Esophagus muscularis mucosa (tissue), 4 donors: ENCODE data around the gene TIAL1. TPM values are rescaled to one million over a fixed set of nuclear protein-coding genes. Genes with fewer than 3 reads are reported as not detected.

Experiments
- DNase-seq: peaks from one replicate; pipeline ENCODE4 v3.0.0-alpha.2; 2017; ENCODE audit errors: extremely low spot score
- H3K27ac ChIP-seq, 4 donors: fragments of 200-600 bp; sonication (generic); replicated peaks in 1 of 4; 1 replicate in 3 of 4; 2 replicates in 1 of 4; pipeline ENCODE4 v1.5.1; 2016 to 2019; ENCODE audit warnings: mild to moderate bottlenecking in 1 of 4
- H3K27me3 ChIP-seq, 4 donors: fragments of 200-600 bp; sonication (generic); one replicate each; pipeline versions ENCODE4 v1.5.1 to v1.6.0; 2016 to 2019
- H3K36me3 ChIP-seq, 4 donors: fragments of 200-600 bp; sonication (generic); one replicate each; pipeline ENCODE4 v1.5.1; 2016 to 2019
- H3K4me1 ChIP-seq, 4 donors: fragments of 200-600 bp; sonication (generic); one replicate each; pipeline ENCODE4 v1.5.1; 2016 to 2019
- H3K4me3 ChIP-seq, 4 donors: fragments of 200-600 bp; sonication (generic); 1 replicate in 2 of 4; 2 replicates in 2 of 4; pipeline ENCODE4 v1.5.1; 2016 to 2019; ENCODE audit warnings: mild to moderate bottlenecking in 4 of 4, moderate library complexity in 1 of 4
- H3K9me3 ChIP-seq, 4 donors: fragments of 200-600 bp; sonication (generic); 1 replicate in 3 of 4; 2 replicates in 1 of 4; pipeline ENCODE4 v1.5.1; 2016 to 2019
- EP300 ChIP-seq: sonication (generic); formaldehyde crosslinking; IDR thresholded peaks from one replicate; pipeline ENCODE4 v1.6.1; 2017; ENCODE audit warnings: antibody characterized with exemption
- POLR2A ChIP-seq: fragments of 450-650 bp; IDR thresholded peaks from one replicate; pipeline ENCODE4 v1.6.1; 2017; ENCODE audit warnings: antibody characterized with exemption, moderate library complexity, mild to moderate bottlenecking, low read depth
- POLR2AphosphoS5 ChIP-seq, 2 donors: sonication (generic); formaldehyde crosslinking; IDR thresholded peaks; one replicate each; pipeline ENCODE4 v1.6.1; 2017; ENCODE audit warnings: antibody characterized with exemption in 2 of 2
- WGBS: methylation state at CpG from one replicate; pipeline ENCODE4 v1.1.5; 2018; 5-methylcytosine and 5-hydroxymethylcytosine counted together
- intact Hi-C: fragments of 100-400 bp; cut with DNase I; formaldehyde crosslinking; loops from one replicate; pipeline ENCODE4 v1.15.1; 2023
- total RNA-seq, 4 donors: library from RNA; depleted of rRNA; stranded (reverse); fragments of >200 nt; gene quantifications; one replicate each; pipeline versions ENCODE4 v1.1.0 to v1.2.1, GENCODE V29; 2016
- TF ChIP-seq, protein P1 (sequence below), 3 experiments: fragments of 200-600 bp in 2 of 3; fragments of 450-650 bp in 1 of 3; sonication (generic) in 2 of 3; IDR thresholded peaks; one replicate each; pipeline ENCODE4 v1.5.1; 2017 to 2019; ENCODE audit warnings: antibody characterized with exemption in 3 of 3, mild to moderate bottlenecking in 2 of 3, moderate library complexity in 1 of 3

The TIAL1 gene
- total RNA-seq, 4 donors from 2014 or later = 49.9 to 78.1 (median 52.9) TPM

- TF ChIP-seq POLR2AphosphoS5 (IDR thresholded peaks at IDR 0.05) (no peak), POLR2A (no peak), EP300 (no peak)
- TF ChIP-seq, protein P1, sequence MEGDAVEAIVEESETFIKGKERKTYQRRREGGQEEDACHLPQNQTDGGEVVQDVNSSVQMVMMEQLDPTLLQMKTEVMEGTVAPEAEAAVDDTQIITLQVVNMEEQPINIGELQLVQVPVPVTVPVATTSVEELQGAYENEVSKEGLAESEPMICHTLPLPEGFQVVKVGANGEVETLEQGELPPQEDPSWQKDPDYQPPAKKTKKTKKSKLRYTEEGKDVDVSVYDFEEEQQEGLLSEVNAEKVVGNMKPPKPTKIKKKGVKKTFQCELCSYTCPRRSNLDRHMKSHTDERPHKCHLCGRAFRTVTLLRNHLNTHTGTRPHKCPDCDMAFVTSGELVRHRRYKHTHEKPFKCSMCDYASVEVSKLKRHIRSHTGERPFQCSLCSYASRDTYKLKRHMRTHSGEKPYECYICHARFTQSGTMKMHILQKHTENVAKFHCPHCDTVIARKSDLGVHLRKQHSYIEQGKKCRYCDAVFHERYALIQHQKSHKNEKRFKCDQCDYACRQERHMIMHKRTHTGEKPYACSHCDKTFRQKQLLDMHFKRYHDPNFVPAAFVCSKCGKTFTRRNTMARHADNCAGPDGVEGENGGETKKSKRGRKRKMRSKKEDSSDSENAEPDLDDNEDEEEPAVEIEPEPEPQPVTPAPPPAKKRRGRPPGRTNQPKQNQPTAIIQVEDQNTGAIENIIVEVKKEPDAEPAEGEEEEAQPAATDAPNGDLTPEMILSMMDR (IDR thresholded peaks at IDR 0.05) = no peak
- Histone ChIP-seq H3K27me3 (no peaks in the 10 kb centered on the region), H3K27ac (no peak overlapping the region), H3K4me3 (no peak overlapping the region), H3K4me1 (peaks cover 0 to 34% (median 32%) of the 10 kb centered on the region in 4 donors), H3K36me3 (peaks cover 0 to 19% (median 9%) of the 10 kb centered on the region in 4 donors), H3K9me3 (no peaks in the 10 kb centered on the region)
- intact Hi-C loops = no loop called here
- no peak for DNase-seq
- WGBS = 89% methylated on average over 13 of the region's 13 CpGs
Observed at GRCh38 chr10:119524720-119525070, 72.1 kb downstream of the TIAL1 start.

DNA sequence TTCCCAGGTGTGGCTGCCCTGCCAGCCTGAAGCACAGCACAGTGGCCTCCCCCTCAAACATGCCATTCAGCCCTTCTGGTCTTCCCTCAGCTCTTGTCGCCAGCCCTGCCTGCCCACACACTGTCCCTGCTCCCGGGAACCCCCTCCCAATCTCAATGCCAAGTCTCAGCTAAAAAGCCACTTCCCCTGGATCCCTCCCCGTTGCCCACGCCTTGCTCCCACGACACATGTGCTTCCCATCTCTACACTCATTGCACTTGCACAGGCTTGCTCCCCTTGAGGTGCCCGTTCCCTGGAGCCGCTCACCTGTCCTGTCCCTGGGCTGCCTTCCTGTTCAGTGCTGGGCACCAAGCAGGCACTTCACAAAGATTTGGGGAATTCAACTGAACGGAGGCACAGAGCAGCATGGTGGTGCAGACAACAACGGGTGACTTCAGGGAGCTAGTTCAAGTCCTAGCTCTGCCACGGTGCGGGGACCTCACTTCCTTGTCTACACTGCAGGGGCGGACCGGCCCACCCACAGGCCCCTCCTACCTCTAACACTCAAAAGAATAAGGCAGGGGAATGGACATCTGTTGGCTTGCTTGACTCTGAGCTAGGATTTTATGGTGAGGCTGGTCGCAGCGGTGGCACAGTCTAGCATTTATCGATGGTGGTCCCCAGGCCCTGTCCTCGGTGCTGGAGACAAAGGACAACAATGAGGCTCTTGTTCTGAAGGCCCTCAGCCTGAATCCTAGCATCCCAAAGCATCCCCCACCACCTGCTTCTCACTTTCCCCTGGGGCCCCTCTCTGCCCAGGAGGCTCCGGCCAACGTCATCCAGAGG lies 72.7 kb downstream of the TIAL1 start:
- intact Hi-C loops = no loop called here
- peaks cover 0 to 19% (median 9%) of the 10 kb centered on the region in 4 donors for H3K36me3 ChIP-seq
- no peaks in the 10 kb centered on the region for H3K27me3 ChIP-seq
- H3K27ac ChIP-seq = no peak overlapping the region
- no peaks in the 10 kb centered on the region for H3K9me3 ChIP-seq
- 96% methylated on average over 11 of the region's 19 CpGs for WGBS
- H3K4me3 ChIP-seq = no peak overlapping the region
- peaks cover 0 to 29% (median 28%) of the 10 kb centered on the region in 4 donors for H3K4me1 ChIP-seq
- TF ChIP-seq POLR2AphosphoS5 (IDR thresholded peaks at IDR 0.05) (no peak), EP300 (no peak)
- TF ChIP-seq, protein P1 (IDR thresholded peaks at IDR 0.05) = no peak
- DNase-seq = no peak

Other genes starting within 250 kb of the TIAL1 start
- gene RGS10, start 54.2 kb downstream of the TIAL1 start, total RNA-seq = 10 to 100 TPM; 31.4 to 41.6 (median 36.1) TPM
- 10 to 100 TPM; 44.0 to 81.7 (median 73.9) TPM for gene BAG3, start 54.4 kb upstream of the TIAL1 start, total RNA-seq
- gene INPP5F, start 129.1 kb upstream of the TIAL1 start, total RNA-seq = 10 to 100 TPM; 15.1 to 24.0 (median 19.0) TPM